Lower leg skin (tissue), 3 donors: ENCODE results near the gene EPG5.

Experiments used
- POLR2A ChIP-seq, 2 donors: fragments of 450-650 bp; IDR thresholded peaks; one replicate each; pipeline ENCODE4 v1.6.1; 2016 to 2017; ENCODE audit warnings: antibody characterized with exemption in 2 of 2, mild to moderate bottlenecking in 1 of 2, moderate library complexity in 1 of 2
- TF ChIP-seq, protein P1 (sequence below), 3 donors: fragments of 450-650 bp; IDR thresholded peaks; one replicate each; pipeline ENCODE4 v1.5.1; 2016; ENCODE audit warnings: antibody characterized with exemption in 3 of 3, mild to moderate bottlenecking in 3 of 3, moderate library complexity in 2 of 3

- TF ChIP-seq, protein P1, sequence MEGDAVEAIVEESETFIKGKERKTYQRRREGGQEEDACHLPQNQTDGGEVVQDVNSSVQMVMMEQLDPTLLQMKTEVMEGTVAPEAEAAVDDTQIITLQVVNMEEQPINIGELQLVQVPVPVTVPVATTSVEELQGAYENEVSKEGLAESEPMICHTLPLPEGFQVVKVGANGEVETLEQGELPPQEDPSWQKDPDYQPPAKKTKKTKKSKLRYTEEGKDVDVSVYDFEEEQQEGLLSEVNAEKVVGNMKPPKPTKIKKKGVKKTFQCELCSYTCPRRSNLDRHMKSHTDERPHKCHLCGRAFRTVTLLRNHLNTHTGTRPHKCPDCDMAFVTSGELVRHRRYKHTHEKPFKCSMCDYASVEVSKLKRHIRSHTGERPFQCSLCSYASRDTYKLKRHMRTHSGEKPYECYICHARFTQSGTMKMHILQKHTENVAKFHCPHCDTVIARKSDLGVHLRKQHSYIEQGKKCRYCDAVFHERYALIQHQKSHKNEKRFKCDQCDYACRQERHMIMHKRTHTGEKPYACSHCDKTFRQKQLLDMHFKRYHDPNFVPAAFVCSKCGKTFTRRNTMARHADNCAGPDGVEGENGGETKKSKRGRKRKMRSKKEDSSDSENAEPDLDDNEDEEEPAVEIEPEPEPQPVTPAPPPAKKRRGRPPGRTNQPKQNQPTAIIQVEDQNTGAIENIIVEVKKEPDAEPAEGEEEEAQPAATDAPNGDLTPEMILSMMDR (IDR thresholded peaks at IDR 0.05): no peak
- TF ChIP-seq POLR2A (IDR thresholded peaks at IDR 0.05): no peak
Observed at GRCh38 chr18:45801416-45802004, 165.6 kb downstream of the EPG5 start.
